ENCODE results near the gene APBA2. TPM values are rescaled to one million over a fixed set of nuclear protein-coding genes. Genes with fewer than 3 reads are reported as not detected.
"Not testable (repeated sequence)": the region's sequence is repeated elsewhere in the genome, so short reads cannot be mapped to it uniquely, and the experiment has no call there.

Gene APBA2
- 10 to 100 TPM in 3 of 4 donors, 1 to 10 TPM in 1; 7.4 to 15.3 (median 11.3) TPM for polyA plus RNA-seq (ENCODE audit: insufficient read length in 4 of 4)

- peak in 1 of 4 donors; percentile 41 for DNase-seq (ENCODE audit: low read depth in 4 of 4, low spot score in 3 of 4)
Observed at GRCh38 chr15:28885630-28886430, at the start of gene APBA2. APBA2 (plus strand) TSS chr15:28885974; CDS start chr15:29053885, 167,911 bp downstream.

- not testable (repeated sequence) for DNase-seq (ENCODE audit: low read depth in 4 of 4, low spot score in 3 of 4)
Observed at GRCh38 chr15:28840285-28840684, 45.5 kb upstream of the APBA2 start.

GRCh38 chr15:28842210-28842609, 43.6 kb upstream of the APBA2 start:
- not testable (repeated sequence) for DNase-seq (ENCODE audit: low read depth in 4 of 4, low spot score in 3 of 4)

GRCh38 chr15:28843520-28843919, 42.3 kb upstream of the APBA2 start:
- DNase-seq (ENCODE audit: low read depth in 4 of 4, low spot score in 3 of 4), result not testable (repeated sequence)

- not testable (repeated sequence) for DNase-seq (ENCODE audit: low read depth in 4 of 4, low spot score in 3 of 4)
Observed at GRCh38 chr15:28844147-28844546, 41.6 kb upstream of the APBA2 start.

- not testable (repeated sequence) for DNase-seq (ENCODE audit: low read depth in 4 of 4, low spot score in 3 of 4)
Observed at GRCh38 chr15:28847247-28847646, 38.5 kb upstream of the APBA2 start.

GRCh38 chr15:28847959-28848358, 37.8 kb upstream of the APBA2 start:
- DNase-seq (ENCODE audit: low read depth in 4 of 4, low spot score in 3 of 4), result not testable (repeated sequence)

GRCh38 chr15:28848521-28848920, 37.3 kb upstream of the APBA2 start, which contains the start of gene GOLGA6L7:
GOLGA6L7 (minus strand) TSS chr15:28848644; CDS start chr15:28848549, 95 bp downstream.
- not testable (repeated sequence) for DNase-seq (ENCODE audit: low read depth in 4 of 4, low spot score in 3 of 4)

GRCh38 chr15:28849271-28849670, 36.5 kb upstream of the APBA2 start:
- DNase-seq (ENCODE audit: low read depth in 4 of 4, low spot score in 3 of 4), result not testable (repeated sequence)

- not testable (repeated sequence) for DNase-seq (ENCODE audit: low read depth in 4 of 4, low spot score in 3 of 4)
Observed at GRCh38 chr15:28849766-28850165, 36.0 kb upstream of the APBA2 start.

- not testable (repeated sequence) for DNase-seq (ENCODE audit: low read depth in 4 of 4, low spot score in 3 of 4)
Observed at GRCh38 chr15:28853654-28854053, 32.1 kb upstream of the APBA2 start.

- DNase-seq (ENCODE audit: low read depth in 4 of 4, low spot score in 3 of 4), result not testable (repeated sequence)
Observed at GRCh38 chr15:28854578-28854977, 31.2 kb upstream of the APBA2 start.

- DNase-seq (ENCODE audit: low read depth in 4 of 4, low spot score in 3 of 4), result no peak
Observed at GRCh38 chr15:28861031-28861534, 24.7 kb upstream of the APBA2 start.

GRCh38 chr15:28861589-28862293, 24.0 kb upstream of the APBA2 start:
- not testable (repeated sequence) for DNase-seq (ENCODE audit: low read depth in 4 of 4, low spot score in 3 of 4)

- DNase-seq (ENCODE audit: low read depth in 4 of 4, low spot score in 3 of 4), result no peak
Observed at GRCh38 chr15:28868744-28869345, 16.9 kb upstream of the APBA2 start.

- DNase-seq (ENCODE audit: low read depth in 4 of 4, low spot score in 3 of 4), result no peak
Observed at GRCh38 chr15:28871168-28871567, 14.6 kb upstream of the APBA2 start.

GRCh38 chr15:28873006-28873405, 12.8 kb upstream of the APBA2 start:
- no peak for DNase-seq (ENCODE audit: low read depth in 4 of 4, low spot score in 3 of 4)

GRCh38 chr15:28873585-28874190, 12.1 kb upstream of the APBA2 start:
- DNase-seq (ENCODE audit: low read depth in 4 of 4, low spot score in 3 of 4), result no peak

GRCh38 chr15:28875461-28876000, 10.2 kb upstream of the APBA2 start:
- no peak for DNase-seq (ENCODE audit: low read depth in 4 of 4, low spot score in 3 of 4)

Measured in left renal pelvis (tissue), 4 donors.